22Rv1 (cell line): ENCODE data around the gene LSP1.
"Not testable (repeated sequence)": the region's sequence is repeated elsewhere in the genome, so short reads cannot be mapped to it uniquely, and the experiment has no call there.

Experiments
- H3K27ac ChIP-seq: fragments of 450-650 bp; 2 replicates; pipeline ENCODE4 v1.5.1; 2017
- CTCF ChIP-seq: fragments of 450-650 bp; IDR thresholded peaks from 2 replicates; pipeline ENCODE4 v1.5.1; 2017; ENCODE audit warnings: mild to moderate bottlenecking
- ZFX ChIP-seq: fragments of 450-650 bp; IDR thresholded peaks from 2 replicates; pipeline ENCODE4 v1.6.1; 2017; ENCODE audit warnings: antibody characterized with exemption, borderline replicate concordance

LSP1 gene

DNA sequence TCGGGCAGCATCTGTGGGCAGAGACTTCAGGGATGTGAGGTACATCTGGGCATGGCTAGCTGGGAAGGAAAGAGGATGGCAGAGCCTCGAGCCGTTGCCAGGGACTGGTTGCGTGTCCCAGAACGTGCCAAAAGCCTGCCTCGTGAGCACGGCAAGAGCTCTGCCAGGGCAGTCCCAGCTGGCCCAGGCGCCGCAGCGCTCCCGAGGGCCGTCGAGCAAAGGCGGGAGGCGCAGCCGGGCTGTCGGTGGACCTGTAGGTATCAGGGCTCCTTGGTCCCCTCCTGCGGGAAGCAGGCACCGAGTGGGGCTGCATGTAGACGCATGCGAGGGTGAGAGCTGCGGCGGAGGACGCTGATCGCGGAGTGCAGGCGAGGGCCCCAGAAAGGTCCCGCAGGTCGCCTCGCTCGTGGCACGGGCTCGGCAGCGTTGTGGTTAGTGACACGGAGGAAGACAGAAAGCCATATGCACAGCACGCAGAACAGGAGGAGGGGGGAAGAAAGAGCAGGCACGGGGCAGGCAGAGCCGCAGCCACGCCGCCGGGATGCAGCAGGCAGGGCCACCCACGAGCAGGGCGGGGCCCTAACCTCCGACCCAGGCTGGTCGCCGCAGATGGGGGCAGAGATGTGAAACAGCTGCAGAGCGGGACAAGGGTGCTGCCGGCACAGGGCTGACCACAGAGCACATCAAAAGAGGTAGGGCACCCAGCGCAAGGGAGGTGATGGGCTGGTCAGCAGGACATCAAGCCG lies 18.0 kb downstream of the LSP1 start:
- no peak overlapping the region for H3K27ac ChIP-seq
- TF ChIP-seq CTCF (no peak), ZFX (no peak)

DNA sequence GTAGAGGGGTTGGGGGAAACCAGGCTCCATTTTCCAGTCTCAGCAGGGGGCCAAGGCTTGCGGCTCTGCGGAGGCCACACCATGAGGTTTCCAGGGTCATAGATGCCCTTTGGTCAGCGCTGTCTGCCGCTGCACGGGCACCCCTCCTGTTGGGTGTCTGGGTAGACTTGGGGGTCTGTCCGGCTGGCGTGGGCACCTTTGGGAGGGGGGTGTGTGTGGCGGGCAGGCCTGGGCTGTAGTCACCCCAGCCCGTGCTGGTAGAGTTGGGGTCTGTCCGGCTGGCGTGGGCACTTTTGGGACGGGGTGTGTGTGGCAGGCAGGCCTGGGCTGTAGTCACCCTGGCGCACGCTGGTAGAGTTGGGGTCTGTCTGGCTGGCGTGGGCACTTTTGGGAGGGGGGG lies 18.6 kb downstream of the LSP1 start:
- no peak for TF ChIP-seq CTCF
- no peak for TF ChIP-seq ZFX
- H3K27ac ChIP-seq = no peak overlapping the region

DNA sequence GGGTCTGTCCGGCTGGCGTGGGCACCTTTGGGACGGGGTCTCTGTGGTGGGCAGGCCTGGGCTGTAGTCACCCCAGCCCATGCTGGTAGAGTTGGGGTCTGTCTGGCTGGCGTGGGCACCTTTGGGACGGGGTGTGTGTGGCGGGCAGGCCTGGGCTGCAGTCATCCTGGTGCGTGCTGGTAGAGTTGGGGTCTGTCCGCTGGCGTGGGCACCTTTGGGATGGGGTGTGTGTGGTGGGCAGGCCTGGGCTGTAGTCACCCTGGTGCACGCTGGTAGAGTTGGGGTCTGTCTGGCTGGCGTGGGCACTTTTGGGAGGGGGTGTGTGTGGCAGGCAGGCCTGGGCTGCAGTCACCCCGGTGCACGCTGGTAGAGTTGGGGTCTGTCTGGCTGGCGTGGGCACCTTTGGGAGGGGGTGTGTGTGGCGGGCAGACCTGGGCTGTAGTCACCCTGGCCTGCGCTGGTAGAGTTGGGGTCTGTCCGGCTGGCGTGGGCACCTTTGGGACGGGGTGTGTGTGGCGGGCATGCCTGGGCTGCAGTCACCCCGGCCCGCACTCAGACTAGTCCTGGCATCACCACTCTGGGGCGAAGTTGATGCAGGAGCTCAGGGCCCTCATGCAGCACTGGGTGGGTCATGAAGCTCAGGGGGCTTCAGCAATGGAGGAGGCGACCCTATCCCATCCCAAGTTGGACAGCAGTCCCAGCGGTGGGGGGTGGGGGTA lies 19.5 kb downstream of the LSP1 start:
- no peak overlapping the region for H3K27ac ChIP-seq

GRCh38 chr11:1873048-1873812 lies 20.3 kb downstream of the LSP1 start:
- no peak overlapping the region for H3K27ac ChIP-seq

More for the DNA sequence above, 19.5 kb downstream of the LSP1 start:
- no peak for TF ChIP-seq CTCF
- TF ChIP-seq ZFX = no peak

GRCh38 chr11:1873813-1874150 lies 20.9 kb downstream of the LSP1 start:
- H3K27ac ChIP-seq = not testable (repeated sequence)

More at GRCh38 chr11:1873048-1873812, 20.3 kb downstream of the LSP1 start:
- TF ChIP-seq ZFX (no peak), CTCF (no peak)

- H3K27ac ChIP-seq = not testable (repeated sequence)
Measured at GRCh38 chr11:1874441-1875092, 21.7 kb downstream of the LSP1 start.

DNA sequence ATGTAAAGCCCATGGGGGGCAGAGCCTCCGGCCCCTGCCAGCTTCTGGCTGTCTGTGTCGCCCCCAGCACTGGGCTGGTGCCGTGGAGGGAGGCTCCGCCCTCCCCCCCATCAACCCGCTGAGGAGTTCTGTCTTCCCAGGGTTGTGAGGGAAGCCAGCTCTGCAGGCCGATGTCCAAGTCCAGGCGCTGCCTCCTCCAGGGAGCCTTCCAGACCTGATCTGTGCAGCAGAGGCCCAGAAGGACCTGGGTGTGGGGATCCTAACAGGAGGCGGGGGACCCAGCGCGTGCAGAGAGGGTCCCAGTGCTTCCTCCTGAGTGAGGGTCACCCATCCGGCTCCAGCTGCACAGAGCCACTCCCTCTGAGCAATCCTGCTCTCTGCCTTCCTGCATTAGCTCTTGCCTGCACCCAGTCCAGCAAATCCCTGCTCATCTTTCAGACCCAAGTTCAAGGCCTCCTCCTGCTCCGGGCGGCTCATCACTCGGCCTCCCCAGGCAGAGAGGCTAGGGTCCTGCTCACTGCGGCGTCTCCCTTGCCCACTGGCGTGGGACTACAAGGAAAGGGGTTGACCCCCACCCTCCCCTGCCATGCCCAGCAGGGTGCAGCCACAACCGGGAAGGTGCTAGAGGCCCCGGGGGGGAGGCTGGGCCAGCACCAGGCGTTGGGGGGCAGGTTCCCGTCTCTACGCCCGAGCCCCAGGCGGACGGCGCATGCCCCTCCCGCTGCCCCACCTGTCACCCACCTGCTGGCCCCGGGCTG lies 22.4 kb downstream of the LSP1 start:
- TF ChIP-seq ZFX = no peak
- TF ChIP-seq CTCF = no peak
- H3K27ac ChIP-seq = no peak overlapping the region

- not testable (repeated sequence) for H3K27ac ChIP-seq
Measured at GRCh38 chr11:1875851-1876301, 23.0 kb downstream of the LSP1 start.
